SK-N-SH (cell line): Measurements from ENCODE around the gene C14orf132. TPM values are rescaled to one million over a fixed set of nuclear protein-coding genes. Genes with fewer than 3 reads are reported as not detected.

Experiments
- CTCF ChIA-PET: fragments of 300-600, 350-600 bp; formaldehyde crosslinking; extraction: SDS; loops from one replicate; lab custom pipeline; 2021; lab: Yijun Ruan, JAX
- POLR2A ChIA-PET: fragments of 350-600 bp; sonication (Branson Sonifier 250); formaldehyde crosslinking; extraction: SDS; loops from one replicate; lab custom pipeline; 2020; ENCODE audit warnings: antibody characterized with exemption, inconsistent platforms; lab: Yijun Ruan, JAX
- DNase-seq: peaks from one replicate; pipeline ENCODE4 v3.0.0; 2012
- H2AFZ ChIP-seq: fragments of 200-600 bp; sonication (generic); 2 replicates; pipeline ENCODE4 v1.8.1; 2016; ENCODE audit warnings: antibody characterized with exemption, mild to moderate bottlenecking, low read depth
- H3F3A ChIP-seq: fragments of 200-600 bp; sonication (generic); replicated peaks from 2 replicates; pipeline ENCODE3; 2016; ENCODE audit warnings: antibody characterized with exemption, mild to moderate bottlenecking; ENCODE audit not compliant: insufficient read depth
- H3K27ac ChIP-seq, 2 experiments: fragments of 200-500 bp in 1 of 2; fragments of 200-600 bp in 1 of 2; sonication (Bioruptor generic) in 1 of 2; sonication (generic), shearing (Covaris generic) in 1 of 2; 2 replicates each; pipeline versions ENCODE4 v1.5.1 to v1.6.1; 2014 to 2016; ENCODE audit warnings: low read depth in 2 of 2, inconsistent platforms in 1 of 2, low read length in 1 of 2, mild to moderate bottlenecking in 1 of 2, mixed read lengths in 1 of 2
- H3K27me3 ChIP-seq: fragments of 200-600 bp; sonication (generic), shearing (Covaris generic); 2 replicates; pipeline ENCODE4 v1.6.1; 2016; ENCODE audit warnings: mixed run types; ENCODE audit not compliant: insufficient read depth
- H3K36me3 ChIP-seq, 2 experiments: fragments of 200-500 bp in 1 of 2; fragments of 200-600 bp in 1 of 2; sonication (Bioruptor generic) in 1 of 2; sonication (generic) in 1 of 2; replicated peaks in 1 of 2; 2 replicates each; pipeline versions ENCODE3 to v1.5.1; 2014 to 2016; ENCODE audit warnings: low read length in 1 of 2, mild to moderate bottlenecking in 1 of 2; ENCODE audit not compliant: insufficient read depth in 2 of 2, control insufficient read depth in 1 of 2
- H3K4me1 ChIP-seq, 2 experiments: fragments of 200-500 bp in 1 of 2; fragments of 200-600 bp in 1 of 2; sonication (Bioruptor generic) in 1 of 2; sonication (generic), shearing (Covaris generic) in 1 of 2; 2 replicates each; pipeline versions ENCODE4 v1.5.1 to v1.6.1; 2014 to 2016; ENCODE audit warnings: low read depth in 1 of 2, low read length in 1 of 2, mixed run types in 1 of 2; ENCODE audit not compliant: insufficient read depth in 2 of 2, control insufficient read depth in 1 of 2
- H3K4me2 ChIP-seq: fragments of 200-600 bp; sonication (generic), shearing (Covaris generic); 2 replicates; pipeline ENCODE4 v1.6.1; 2017; ENCODE audit warnings: mixed run types
- H3K4me3 ChIP-seq, 2 experiments: fragments of 200-500 bp in 1 of 2; fragments of 200-600 bp in 1 of 2; sonication (Bioruptor generic) in 1 of 2; sonication (generic), shearing (Covaris generic) in 1 of 2; 2 replicates each; pipeline versions ENCODE4 v1.5.1 to v1.8.1; 2014 to 2016; ENCODE audit warnings: low read depth in 2 of 2, inconsistent platforms in 1 of 2, low read length in 1 of 2, mild to moderate bottlenecking in 1 of 2, mixed read lengths in 1 of 2, moderate library complexity in 1 of 2
- H3K79me2 ChIP-seq: fragments of 200-600 bp; sonication (generic); 2 replicates; pipeline ENCODE4 v1.8.1; 2017; ENCODE audit warnings: mild to moderate bottlenecking; ENCODE audit not compliant: insufficient read depth
- H3K9ac ChIP-seq: fragments of 200-600 bp; sonication (generic); 2 replicates; pipeline ENCODE4 v1.6.1; 2017; ENCODE audit warnings: mixed run types
- H3K9me2 ChIP-seq: fragments of 200-600 bp; sonication (generic); 2 replicates; pipeline ENCODE4 v1.6.1; 2017; ENCODE audit warnings: mixed run types
- H3K9me3 ChIP-seq: fragments of 200-600 bp; sonication (generic); 2 replicates; pipeline ENCODE4 v1.6.1; 2017; ENCODE audit warnings: mixed run types, mild to moderate bottlenecking, moderate library complexity
- H4K20me1 ChIP-seq: fragments of 200-600 bp; sonication (generic); 2 replicates; pipeline ENCODE4 v1.6.1; 2017; ENCODE audit warnings: mild to moderate bottlenecking, mixed run types; ENCODE audit not compliant: insufficient read depth
- CHD2 ChIP-seq: fragments of 150-350 bp; IDR thresholded peaks from 2 replicates; pipeline ENCODE4 v1.6.1; 2018; ENCODE audit warnings: low read length; ENCODE audit not compliant: partially characterized antibody
- ELF1 ChIP-seq: IDR thresholded peaks from 2 replicates; pipeline ENCODE4 v1.4.0; 2012
- EZH2phosphoT487 ChIP-seq: fragments of 200-600 bp; sonication (generic); IDR thresholded peaks from 2 replicates; pipeline ENCODE4 v1.6.1; 2017; ENCODE audit warnings: low read depth, mixed run types, mild to moderate bottlenecking, antibody characterized with exemption, moderate library complexity, borderline replicate concordance
- FOSL2 ChIP-seq: IDR thresholded peaks from 2 replicates; pipeline ENCODE4 v1.4.0; 2012; ENCODE audit warnings: low read depth, mild to moderate bottlenecking, moderate library complexity, borderline replicate concordance
- FOXJ3 ChIP-seq: sonication (generic); formaldehyde crosslinking; IDR thresholded peaks from 2 replicates; pipeline ENCODE4 v1.5.1; 2020; ENCODE audit warnings: mild to moderate bottlenecking, missing genetic modification reagents
- GABPA ChIP-seq: IDR thresholded peaks from 2 replicates; pipeline ENCODE4 v1.4.0; 2012; ENCODE audit warnings: low read depth, mild to moderate bottlenecking
- GATA2 ChIP-seq: sonication (generic); formaldehyde crosslinking; IDR thresholded peaks from 2 replicates; pipeline ENCODE4 v1.5.0; 2020; ENCODE audit warnings: mild to moderate bottlenecking, missing genetic modification reagents
- JUND ChIP-seq: IDR thresholded peaks from 2 replicates; pipeline ENCODE4 v1.4.0; 2012
- MEF2A ChIP-seq: IDR thresholded peaks from 2 replicates; pipeline ENCODE4 v1.4.0; 2012; ENCODE audit warnings: low read depth, borderline replicate concordance
- MXI1 ChIP-seq: IDR thresholded peaks from 2 replicates; pipeline ENCODE4 v1.6.1; 2012; ENCODE audit warnings: mild to moderate bottlenecking, low read depth, low read length, improper control_type of control experiment
- NFIC ChIP-seq: IDR thresholded peaks from 2 replicates; pipeline ENCODE4 v1.4.0; 2012; ENCODE audit warnings: borderline replicate concordance
- RAD21 ChIP-seq: IDR thresholded peaks from 2 replicates; pipeline ENCODE4 v1.6.1; 2012; ENCODE audit warnings: mild to moderate bottlenecking, low read length
- RFX5 ChIP-seq: IDR thresholded peaks from 2 replicates; pipeline ENCODE4 v1.6.1; 2012; ENCODE audit warnings: mild to moderate bottlenecking, improper control_type of control experiment, low read length
- RXRA ChIP-seq: IDR thresholded peaks from 2 replicates; pipeline ENCODE4 v1.4.0; 2012; ENCODE audit warnings: low read depth, mild to moderate bottlenecking, borderline replicate concordance
- SMC3 ChIP-seq: IDR thresholded peaks from 2 replicates; pipeline ENCODE4 v1.6.1; 2012; ENCODE audit warnings: low read depth, low read length, improper control_type of control experiment
- TAF1 ChIP-seq: IDR thresholded peaks from 2 replicates; pipeline ENCODE4 v1.6.1; 2012; ENCODE audit warnings: low read depth, mild to moderate bottlenecking, low read length, moderate library complexity, borderline replicate concordance
- YY1 ChIP-seq: IDR thresholded peaks from 2 replicates; pipeline ENCODE4 v1.4.0; 2012; ENCODE audit warnings: low read depth, mild to moderate bottlenecking
- WGBS: methylation state at CpG from one replicate; pipeline ENCODE4 v1.1.6; 2017; ENCODE audit warnings: low lambda C conversion rate; 5-methylcytosine and 5-hydroxymethylcytosine counted together
- polyA plus RNA-seq, 3 experiments: library from polyadenylated mRNA; depleted of rRNA; stranded (reverse); fragments of >200 nt; gene quantifications; 2 replicates each; pipeline ENCODE4 v1.2.3, GENCODE V29; 2012
- TF ChIP-seq, protein P1 (sequence below): IDR thresholded peaks from 2 replicates; pipeline ENCODE4; 2012
- TF ChIP-seq, protein P2 (sequence below): IDR thresholded peaks from 2 replicates; pipeline ENCODE4 v1.4.0; 2012; ENCODE audit warnings: low read depth, borderline replicate concordance
- TF ChIP-seq, protein P3 (sequence below): fragments of 200-600 bp; sonication (generic); IDR thresholded peaks from 2 replicates; pipeline ENCODE4 v1.6.1; 2017; ENCODE audit warnings: antibody characterized with exemption, mild to moderate bottlenecking, moderate library complexity
- TF ChIP-seq, protein P4 (sequence below): IDR thresholded peaks from 2 replicates; pipeline ENCODE4 v1.6.1; 2012; ENCODE audit warnings: mild to moderate bottlenecking, low read depth, low read length, moderate library complexity
- TF ChIP-seq, protein P5 (sequence below): IDR thresholded peaks from 2 replicates; pipeline ENCODE4 v1.4.0; 2012; ENCODE audit warnings: low read depth
- TF ChIP-seq, protein P6 (sequence below): IDR thresholded peaks from 2 replicates; pipeline ENCODE4 v1.4.0; 2012; ENCODE audit warnings: low read depth, borderline replicate concordance

Gene C14orf132
- polyA plus RNA-seq, 1 of the 3 experiments (the other 2 are of a cell fraction) = 5.5 TPM

DNA sequence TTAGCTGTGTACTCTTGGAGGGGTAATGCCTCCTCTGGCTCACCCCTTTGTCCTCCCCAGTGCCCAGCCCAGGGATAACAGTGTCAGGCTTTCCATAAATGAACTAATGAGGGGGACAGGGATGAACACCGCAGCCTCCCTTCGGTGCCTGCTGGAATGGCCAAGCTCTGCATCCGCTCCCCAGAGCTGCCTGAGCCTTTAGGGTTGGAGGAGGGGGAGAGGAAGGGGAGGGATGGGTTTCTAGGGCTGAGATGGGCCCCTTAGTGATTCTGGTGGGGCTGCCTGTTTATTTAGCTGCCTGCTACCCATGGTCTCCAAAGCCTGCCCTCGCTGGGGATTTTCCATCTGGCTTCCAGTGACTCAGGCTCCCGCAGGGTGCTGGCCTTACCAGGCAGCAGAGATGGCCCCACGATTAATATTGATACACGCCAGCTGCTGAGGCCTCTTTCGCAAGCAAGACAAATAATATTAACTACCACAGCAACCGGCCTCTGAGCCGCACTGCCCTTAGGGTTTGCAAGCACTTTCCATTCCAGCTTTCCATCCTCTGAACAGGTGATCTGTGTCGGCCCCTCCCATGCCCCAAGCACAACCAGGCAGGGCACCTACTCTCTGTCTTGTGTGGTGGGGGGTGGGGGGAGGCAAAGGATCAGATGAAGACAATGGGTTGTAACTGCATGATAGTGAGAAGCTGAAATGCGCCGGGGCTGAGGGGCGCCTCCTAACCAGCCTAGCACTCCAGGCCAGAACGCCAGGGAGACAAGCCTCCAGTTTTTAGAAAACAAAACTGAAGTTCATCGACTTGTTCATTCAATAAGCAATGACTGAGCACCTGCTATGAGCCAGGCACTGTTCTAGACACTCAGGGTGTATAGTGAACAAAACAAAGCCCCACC is 56.7 kb downstream of the C14orf132 start:
- POLR2A ChIA-PET = interaction anchor here (0.9 to 3.6 kb wide), 8 partner anchors 30 to 682 kb away, joined by 3 to 16 read pairs (median 4); partner anchors contain the start of genes BDKRB2 and C14orf132
- peak overlapping the region; percentile 68; the same call in 1 of the 2 replicates for H3K4me2 ChIP-seq
- CTCF ChIA-PET = interaction anchor here (0.8 to 37.1 kb wide), 15 partner anchors 11 to 536 kb away, joined by 3 to 920 read pairs (median 4); partner anchors contain the start of gene C14orf132
- TF ChIP-seq FOSL2 (peak; percentile 29; the same call in 1 of the 2 replicates), JUND (no peak), GABPA (no peak), CHD2 (peak; percentile 86), GATA2 (CRISPR knock-in tag) (peak; percentile 95), YY1 (no peak), MXI1 (peak; percentile 72; the same call in 1 of the 2 replicates), RFX5 (no peak), TAF1 (no peak), SMC3 (no peak), EZH2phosphoT487 (no peak), RAD21 (peak; percentile 21; the same call in 1 of the 2 replicates), NFIC (no peak), RXRA (no peak), ELF1 (no peak), FOXJ3 (CRISPR knock-in tag) (peak; percentile 95), MEF2A (no peak)
- TF ChIP-seq, protein P1, sequence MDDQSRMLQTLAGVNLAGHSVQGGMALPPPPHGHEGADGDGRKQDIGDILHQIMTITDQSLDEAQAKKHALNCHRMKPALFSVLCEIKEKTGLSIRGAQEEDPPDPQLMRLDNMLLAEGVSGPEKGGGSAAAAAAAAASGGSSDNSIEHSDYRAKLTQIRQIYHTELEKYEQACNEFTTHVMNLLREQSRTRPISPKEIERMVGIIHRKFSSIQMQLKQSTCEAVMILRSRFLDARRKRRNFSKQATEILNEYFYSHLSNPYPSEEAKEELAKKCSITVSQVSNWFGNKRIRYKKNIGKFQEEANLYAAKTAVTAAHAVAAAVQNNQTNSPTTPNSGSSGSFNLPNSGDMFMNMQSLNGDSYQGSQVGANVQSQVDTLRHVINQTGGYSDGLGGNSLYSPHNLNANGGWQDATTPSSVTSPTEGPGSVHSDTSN = peak; percentile 82
- TF ChIP-seq, protein P2, sequence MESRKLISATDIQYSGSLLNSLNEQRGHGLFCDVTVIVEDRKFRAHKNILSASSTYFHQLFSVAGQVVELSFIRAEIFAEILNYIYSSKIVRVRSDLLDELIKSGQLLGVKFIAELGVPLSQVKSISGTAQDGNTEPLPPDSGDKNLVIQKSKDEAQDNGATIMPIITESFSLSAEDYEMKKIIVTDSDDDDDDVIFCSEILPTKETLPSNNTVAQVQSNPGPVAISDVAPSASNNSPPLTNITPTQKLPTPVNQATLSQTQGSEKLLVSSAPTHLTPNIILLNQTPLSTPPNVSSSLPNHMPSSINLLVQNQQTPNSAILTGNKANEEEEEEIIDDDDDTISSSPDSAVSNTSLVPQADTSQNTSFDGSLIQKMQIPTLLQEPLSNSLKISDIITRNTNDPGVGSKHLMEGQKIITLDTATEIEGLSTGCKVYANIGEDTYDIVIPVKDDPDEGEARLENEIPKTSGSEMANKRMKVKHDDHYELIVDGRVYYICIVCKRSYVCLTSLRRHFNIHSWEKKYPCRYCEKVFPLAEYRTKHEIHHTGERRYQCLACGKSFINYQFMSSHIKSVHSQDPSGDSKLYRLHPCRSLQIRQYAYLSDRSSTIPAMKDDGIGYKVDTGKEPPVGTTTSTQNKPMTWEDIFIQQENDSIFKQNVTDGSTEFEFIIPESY = no peak
- TF ChIP-seq, protein P3, sequence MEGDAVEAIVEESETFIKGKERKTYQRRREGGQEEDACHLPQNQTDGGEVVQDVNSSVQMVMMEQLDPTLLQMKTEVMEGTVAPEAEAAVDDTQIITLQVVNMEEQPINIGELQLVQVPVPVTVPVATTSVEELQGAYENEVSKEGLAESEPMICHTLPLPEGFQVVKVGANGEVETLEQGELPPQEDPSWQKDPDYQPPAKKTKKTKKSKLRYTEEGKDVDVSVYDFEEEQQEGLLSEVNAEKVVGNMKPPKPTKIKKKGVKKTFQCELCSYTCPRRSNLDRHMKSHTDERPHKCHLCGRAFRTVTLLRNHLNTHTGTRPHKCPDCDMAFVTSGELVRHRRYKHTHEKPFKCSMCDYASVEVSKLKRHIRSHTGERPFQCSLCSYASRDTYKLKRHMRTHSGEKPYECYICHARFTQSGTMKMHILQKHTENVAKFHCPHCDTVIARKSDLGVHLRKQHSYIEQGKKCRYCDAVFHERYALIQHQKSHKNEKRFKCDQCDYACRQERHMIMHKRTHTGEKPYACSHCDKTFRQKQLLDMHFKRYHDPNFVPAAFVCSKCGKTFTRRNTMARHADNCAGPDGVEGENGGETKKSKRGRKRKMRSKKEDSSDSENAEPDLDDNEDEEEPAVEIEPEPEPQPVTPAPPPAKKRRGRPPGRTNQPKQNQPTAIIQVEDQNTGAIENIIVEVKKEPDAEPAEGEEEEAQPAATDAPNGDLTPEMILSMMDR = no peak
- TF ChIP-seq, protein P4, sequence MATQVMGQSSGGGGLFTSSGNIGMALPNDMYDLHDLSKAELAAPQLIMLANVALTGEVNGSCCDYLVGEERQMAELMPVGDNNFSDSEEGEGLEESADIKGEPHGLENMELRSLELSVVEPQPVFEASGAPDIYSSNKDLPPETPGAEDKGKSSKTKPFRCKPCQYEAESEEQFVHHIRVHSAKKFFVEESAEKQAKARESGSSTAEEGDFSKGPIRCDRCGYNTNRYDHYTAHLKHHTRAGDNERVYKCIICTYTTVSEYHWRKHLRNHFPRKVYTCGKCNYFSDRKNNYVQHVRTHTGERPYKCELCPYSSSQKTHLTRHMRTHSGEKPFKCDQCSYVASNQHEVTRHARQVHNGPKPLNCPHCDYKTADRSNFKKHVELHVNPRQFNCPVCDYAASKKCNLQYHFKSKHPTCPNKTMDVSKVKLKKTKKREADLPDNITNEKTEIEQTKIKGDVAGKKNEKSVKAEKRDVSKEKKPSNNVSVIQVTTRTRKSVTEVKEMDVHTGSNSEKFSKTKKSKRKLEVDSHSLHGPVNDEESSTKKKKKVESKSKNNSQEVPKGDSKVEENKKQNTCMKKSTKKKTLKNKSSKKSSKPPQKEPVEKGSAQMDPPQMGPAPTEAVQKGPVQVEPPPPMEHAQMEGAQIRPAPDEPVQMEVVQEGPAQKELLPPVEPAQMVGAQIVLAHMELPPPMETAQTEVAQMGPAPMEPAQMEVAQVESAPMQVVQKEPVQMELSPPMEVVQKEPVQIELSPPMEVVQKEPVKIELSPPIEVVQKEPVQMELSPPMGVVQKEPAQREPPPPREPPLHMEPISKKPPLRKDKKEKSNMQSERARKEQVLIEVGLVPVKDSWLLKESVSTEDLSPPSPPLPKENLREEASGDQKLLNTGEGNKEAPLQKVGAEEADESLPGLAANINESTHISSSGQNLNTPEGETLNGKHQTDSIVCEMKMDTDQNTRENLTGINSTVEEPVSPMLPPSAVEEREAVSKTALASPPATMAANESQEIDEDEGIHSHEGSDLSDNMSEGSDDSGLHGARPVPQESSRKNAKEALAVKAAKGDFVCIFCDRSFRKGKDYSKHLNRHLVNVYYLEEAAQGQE = no peak
- TF ChIP-seq, protein P5, sequence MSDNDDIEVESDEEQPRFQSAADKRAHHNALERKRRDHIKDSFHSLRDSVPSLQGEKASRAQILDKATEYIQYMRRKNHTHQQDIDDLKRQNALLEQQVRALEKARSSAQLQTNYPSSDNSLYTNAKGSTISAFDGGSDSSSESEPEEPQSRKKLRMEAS = no peak
- TF ChIP-seq, protein P6, sequence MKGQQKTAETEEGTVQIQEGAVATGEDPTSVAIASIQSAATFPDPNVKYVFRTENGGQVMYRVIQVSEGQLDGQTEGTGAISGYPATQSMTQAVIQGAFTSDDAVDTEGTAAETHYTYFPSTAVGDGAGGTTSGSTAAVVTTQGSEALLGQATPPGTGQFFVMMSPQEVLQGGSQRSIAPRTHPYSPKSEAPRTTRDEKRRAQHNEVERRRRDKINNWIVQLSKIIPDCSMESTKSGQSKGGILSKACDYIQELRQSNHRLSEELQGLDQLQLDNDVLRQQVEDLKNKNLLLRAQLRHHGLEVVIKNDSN = no peak

More for the DNA sequence above, 56.7 kb downstream of the C14orf132 start:
- 19% methylated on average over 15 of the region's 16 CpGs for whole genome bisulfite sequencing
- Histone ChIP-seq H3F3A (no peaks in the 10 kb centered on the region), H3K9me2 (no peaks in the 10 kb centered on the region), H3K9ac (no peak overlapping the region), H3K79me2 (no peaks in the 10 kb centered on the region), H3K4me1 (peaks cover 16 to 86% of the 10 kb centered on the region in 2 experiments), H3K27ac (peak overlapping the region; percentile 51 to 91; a peak in 3 of 4 replicates), H3K27me3 (no peaks in the 10 kb centered on the region), H3K4me3 (no peak overlapping the region), H2AFZ (no peak overlapping the region), H3K36me3 (no peaks in the 10 kb centered on the region), H3K9me3 (no peaks in the 10 kb centered on the region), H4K20me1 (no peaks in the 10 kb centered on the region)
- peak; percentile 82 for DNase-seq
